HL-60 (cell line): Measurements from ENCODE around the gene ADGRA1.

Source experiments
- GABPA ChIP-seq: IDR thresholded peaks from 2 replicates; pipeline ENCODE4 v1.6.1; 2012; ENCODE audit warnings: low read depth
- TF ChIP-seq, protein P1 (sequence below): IDR thresholded peaks from one replicate; pipeline ENCODE4 v1.5.1; 2011; ENCODE audit warnings: low read length, control low read depth, inconsistent platforms; ENCODE audit not compliant: insufficient read depth

DNA sequence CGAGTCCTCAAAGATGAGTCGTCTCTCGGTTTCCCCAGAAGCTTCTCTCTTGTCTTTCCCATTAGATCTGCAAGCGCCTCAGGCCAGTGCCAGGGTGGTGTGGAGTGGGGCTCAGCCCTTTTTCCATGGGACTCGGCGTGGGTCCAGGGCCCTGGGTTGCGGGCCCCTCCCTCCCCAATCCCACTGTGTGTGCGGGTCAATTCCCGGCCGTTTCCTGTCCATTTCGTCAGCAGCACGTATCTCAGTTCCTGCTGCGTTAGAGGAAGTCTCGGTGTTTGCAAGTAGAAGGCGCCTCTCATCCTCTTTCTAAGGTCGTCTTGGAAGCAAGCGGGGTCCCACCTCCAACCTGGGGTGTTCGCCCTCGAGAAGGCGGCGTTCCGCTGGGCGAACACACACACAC is 25.1 kb upstream of the ADGRA1 start:
- TF ChIP-seq, protein P1, sequence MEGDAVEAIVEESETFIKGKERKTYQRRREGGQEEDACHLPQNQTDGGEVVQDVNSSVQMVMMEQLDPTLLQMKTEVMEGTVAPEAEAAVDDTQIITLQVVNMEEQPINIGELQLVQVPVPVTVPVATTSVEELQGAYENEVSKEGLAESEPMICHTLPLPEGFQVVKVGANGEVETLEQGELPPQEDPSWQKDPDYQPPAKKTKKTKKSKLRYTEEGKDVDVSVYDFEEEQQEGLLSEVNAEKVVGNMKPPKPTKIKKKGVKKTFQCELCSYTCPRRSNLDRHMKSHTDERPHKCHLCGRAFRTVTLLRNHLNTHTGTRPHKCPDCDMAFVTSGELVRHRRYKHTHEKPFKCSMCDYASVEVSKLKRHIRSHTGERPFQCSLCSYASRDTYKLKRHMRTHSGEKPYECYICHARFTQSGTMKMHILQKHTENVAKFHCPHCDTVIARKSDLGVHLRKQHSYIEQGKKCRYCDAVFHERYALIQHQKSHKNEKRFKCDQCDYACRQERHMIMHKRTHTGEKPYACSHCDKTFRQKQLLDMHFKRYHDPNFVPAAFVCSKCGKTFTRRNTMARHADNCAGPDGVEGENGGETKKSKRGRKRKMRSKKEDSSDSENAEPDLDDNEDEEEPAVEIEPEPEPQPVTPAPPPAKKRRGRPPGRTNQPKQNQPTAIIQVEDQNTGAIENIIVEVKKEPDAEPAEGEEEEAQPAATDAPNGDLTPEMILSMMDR: no peak
- TF ChIP-seq GABPA: no peak
